ENCODE measurements around the gene TEC.
"Not testable (repeated sequence)": the region's sequence is repeated elsewhere in the genome, so short reads cannot be mapped to it uniquely, and the experiment has no call there.

TEC gene

GRCh38 chr4:48290146-48290772, 20.6 kb upstream of the TEC start:
- in situ Hi-C loops (cut with MboI; ENCODE audit: low pct_unique_long_range_greater_than_20kb, low sequenced_read_pairs, unreplicated experiment): no loop called here
- peak; percentile 64 for TF ChIP-seq CTCF (IDR thresholded peaks at IDR 0.05; ENCODE audit: extremely low read depth, insufficient read depth, missing control alignments)
- DNase-seq (ENCODE audit: low spot score): peak; percentile 65

- DNase-seq (ENCODE audit: low spot score); in situ Hi-C loops (cut with MboI; ENCODE audit: low pct_unique_long_range_greater_than_20kb, low sequenced_read_pairs, unreplicated experiment): not testable (repeated sequence)
Measured at GRCh38 chr4:48286060-48286459, 16.4 kb upstream of the TEC start.

- DNase-seq (ENCODE audit: low spot score); in situ Hi-C loops (cut with MboI; ENCODE audit: low pct_unique_long_range_greater_than_20kb, low sequenced_read_pairs, unreplicated experiment): not testable (repeated sequence)
Measured at GRCh38 chr4:48285640-48286039, 16.0 kb upstream of the TEC start.

- DNase-seq (ENCODE audit: low spot score): no peak
- in situ Hi-C loops (cut with MboI; ENCODE audit: low pct_unique_long_range_greater_than_20kb, low sequenced_read_pairs, unreplicated experiment): loop anchor here (10.0 kb wide), 1 partner anchor 131 kb away; no protein-coding TSS in a partner anchor
Measured at GRCh38 chr4:48275686-48276085, 6.0 kb upstream of the TEC start.

GRCh38 chr4:48275247-48275646, 5.6 kb upstream of the TEC start:
- in situ Hi-C loops (cut with MboI; ENCODE audit: low pct_unique_long_range_greater_than_20kb, low sequenced_read_pairs, unreplicated experiment): loop anchor here (10.0 kb wide), 1 partner anchor 130 kb away; no protein-coding TSS in a partner anchor
- peak; percentile 33 for DNase-seq (ENCODE audit: low spot score)
- peak; percentile 67 for TF ChIP-seq CTCF (IDR thresholded peaks at IDR 0.05; ENCODE audit: extremely low read depth, insufficient read depth, missing control alignments)

More at GRCh38 chr4:48275686-48276085, 6.0 kb upstream of the TEC start:
- TF ChIP-seq CTCF (IDR thresholded peaks at IDR 0.05; ENCODE audit: extremely low read depth, insufficient read depth, missing control alignments): no peak

- TF ChIP-seq CTCF (IDR thresholded peaks at IDR 0.05; ENCODE audit: extremely low read depth, insufficient read depth, missing control alignments): no peak
- no peak for DNase-seq (ENCODE audit: low spot score)
- in situ Hi-C loops (cut with MboI; ENCODE audit: low pct_unique_long_range_greater_than_20kb, low sequenced_read_pairs, unreplicated experiment): loop anchor here (10.0 kb wide), 1 partner anchor 127 kb away; no protein-coding TSS in a partner anchor
Measured at GRCh38 chr4:48271626-48272025, 2.0 kb upstream of the TEC start.

- in situ Hi-C loops (cut with MboI; ENCODE audit: low pct_unique_long_range_greater_than_20kb, low sequenced_read_pairs, unreplicated experiment): loop anchor here (10.0 kb wide), 1 partner anchor 126 kb away; no protein-coding TSS in a partner anchor
- TF ChIP-seq CTCF (IDR thresholded peaks at IDR 0.05; ENCODE audit: extremely low read depth, insufficient read depth, missing control alignments): no peak
- peak; percentile 67 for DNase-seq (ENCODE audit: low spot score)
Measured at GRCh38 chr4:48270951-48271473, 1.4 kb upstream of the TEC start.
